GM21825 (cell line): ENCODE measurements around the gene ASB12.

Experiments used
- ATAC-seq: cut with Tn5 transposase; IDR thresholded peaks from one replicate; pipeline ENCODE4 v1.9.1; 2021; ENCODE audit warnings: mild to moderate bottlenecking, moderate library complexity; ENCODE audit not compliant: unreplicated experiment

ASB12 gene

GRCh38 chrX:64186974-64187761, 43.2 kb downstream of the ASB12 start:
- ATAC-seq, result no peak

GRCh38 chrX:64184396-64184795, 46.0 kb downstream of the ASB12 start:
- ATAC-seq, result no peak

GRCh38 chrX:64182208-64182607, 48.2 kb downstream of the ASB12 start:
- no peak for ATAC-seq

GRCh38 chrX:64176876-64177275, 53.5 kb downstream of the ASB12 start:
- ATAC-seq, result no peak
